Endometrial microvascular endothelial cells (primary cell): Measurements from ENCODE around the gene NTNG1. TPM values are rescaled to one million over a fixed set of nuclear protein-coding genes. Genes with fewer than 3 reads are reported as not detected.
"Not testable (repeated sequence)": the region's sequence is repeated elsewhere in the genome, so short reads cannot be mapped to it uniquely, and the experiment has no call there.

Experiments
- in situ Hi-C: cut with HindIII; loops from 2 replicates; pipeline ENCODE4 v1.10.0; 2017; ENCODE audit warnings: low sequenced_read_pairs, low pct_unique_long_range_greater_than_20kb; ENCODE audit errors: inconsistent ontology term
- total RNA-seq: library from RNA; depleted of rRNA; stranded (reverse); fragments of >200 nt; gene quantifications from one replicate; pipeline ENCODE4 v1.2.3, GENCODE V29; 2015; ENCODE audit errors: inconsistent ontology term

NTNG1 gene
- total RNA-seq, 1 donor from 2014 or later, result not detected

DNA sequence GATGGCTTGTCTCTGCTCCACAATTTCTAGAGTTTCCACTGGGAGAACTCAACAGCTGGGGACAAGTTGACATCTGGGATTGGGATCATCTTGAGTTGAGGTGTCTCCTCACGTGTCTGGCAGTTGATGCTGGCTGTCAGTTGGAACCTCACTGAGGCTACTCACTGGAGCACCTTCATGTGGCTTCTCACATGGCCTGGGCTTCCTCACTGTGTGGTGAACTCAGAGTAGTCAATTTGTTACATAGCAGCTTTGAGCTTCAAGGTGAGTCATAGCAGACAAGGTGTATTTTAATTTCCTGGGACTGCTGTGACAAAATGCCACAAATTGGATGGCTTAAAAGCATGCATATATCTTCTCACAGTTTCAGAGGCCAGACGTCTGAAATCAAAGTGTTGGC is 44.0 kb downstream of the NTNG1 start:
- in situ Hi-C loops, result no loop called here

GRCh38 chr1:107187399-107187798 is 46.6 kb downstream of the NTNG1 start:
- in situ Hi-C loops, result no loop called here

DNA sequence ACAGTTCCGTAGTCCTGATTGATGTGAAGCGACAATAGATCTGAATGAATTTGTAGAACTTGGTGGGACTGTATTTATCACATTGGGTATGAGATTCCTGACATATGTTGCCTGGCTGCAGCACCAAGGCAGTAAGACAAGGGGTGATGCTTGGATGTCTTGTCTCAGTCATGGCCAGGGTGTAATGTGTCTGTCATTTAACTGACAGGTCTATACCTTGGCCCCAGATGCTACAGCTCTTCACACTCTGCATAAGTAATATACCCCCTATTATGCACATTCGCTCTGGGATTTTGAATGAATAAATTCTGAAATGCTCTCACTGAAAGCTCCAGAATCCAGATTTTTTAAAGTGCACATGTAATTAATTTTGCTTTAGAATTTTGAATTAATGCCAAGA is 47.3 kb downstream of the NTNG1 start:
- in situ Hi-C loops, result no loop called here

GRCh38 chr1:107194380-107194779 is 53.5 kb downstream of the NTNG1 start:
- in situ Hi-C loops, result no loop called here

DNA sequence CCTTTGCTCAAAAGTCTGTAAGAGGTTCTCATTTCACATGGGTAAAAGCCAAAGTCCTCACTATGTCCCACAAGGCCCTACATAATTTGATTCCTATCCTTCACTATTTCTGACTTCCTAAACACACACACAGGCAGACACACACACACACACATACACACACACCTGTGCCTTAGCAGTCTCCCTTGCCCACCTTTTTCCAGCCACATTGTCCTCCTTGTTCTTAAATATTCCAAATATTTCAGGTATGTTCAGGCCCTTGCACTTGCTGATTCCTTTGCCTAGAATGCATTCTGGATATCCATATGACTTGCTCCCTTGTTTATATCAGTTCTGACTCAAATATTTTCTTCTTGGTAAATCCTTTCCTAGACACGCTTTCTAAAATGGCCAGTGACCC is 54.6 kb downstream of the NTNG1 start:
- in situ Hi-C loops, result no loop called here

- in situ Hi-C loops, result no loop called here
Measured at GRCh38 chr1:107196973-107197562, 56.2 kb downstream of the NTNG1 start.

DNA sequence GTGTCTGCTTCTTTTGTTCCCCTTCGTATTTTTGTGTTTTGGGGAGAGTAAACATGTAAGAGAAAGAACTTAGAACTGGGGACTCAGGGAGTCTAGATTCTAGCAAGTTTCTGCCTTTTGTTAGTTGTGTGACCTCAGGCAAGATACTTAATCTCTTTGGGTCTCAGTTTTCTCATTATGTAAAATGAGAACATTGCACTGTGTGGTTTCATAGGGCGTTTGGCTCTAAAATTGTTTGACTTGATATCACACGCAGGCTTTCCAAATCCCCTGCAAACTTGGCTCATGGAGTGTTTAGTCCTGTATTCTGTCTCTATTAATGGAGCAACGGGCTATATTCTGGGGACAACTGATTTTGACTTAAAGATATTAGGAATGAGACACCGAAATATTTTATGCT is 57.7 kb downstream of the NTNG1 start:
- in situ Hi-C loops, result no loop called here

DNA sequence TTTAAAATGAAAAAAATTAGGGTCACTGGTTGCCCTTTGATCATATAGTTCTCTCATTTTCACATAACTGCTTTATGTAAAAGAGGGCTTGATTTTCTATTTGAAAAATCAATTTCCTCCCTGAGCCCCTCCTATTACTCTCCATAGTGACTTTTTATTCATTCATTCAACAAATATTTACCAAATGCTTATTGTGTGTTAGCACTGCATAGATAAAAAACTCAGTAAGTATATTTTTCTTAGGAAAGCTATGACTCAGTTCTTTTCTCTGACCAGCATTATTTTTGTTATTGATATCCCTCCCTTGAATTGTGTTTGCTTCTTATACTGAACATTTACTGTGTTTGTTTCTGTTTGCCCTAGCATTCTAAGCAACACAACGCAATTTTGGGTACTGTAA is 59.8 kb downstream of the NTNG1 start:
- in situ Hi-C loops, result no loop called here

- in situ Hi-C loops, result no loop called here
Measured at GRCh38 chr1:107202007-107202406, 61.2 kb downstream of the NTNG1 start.

DNA sequence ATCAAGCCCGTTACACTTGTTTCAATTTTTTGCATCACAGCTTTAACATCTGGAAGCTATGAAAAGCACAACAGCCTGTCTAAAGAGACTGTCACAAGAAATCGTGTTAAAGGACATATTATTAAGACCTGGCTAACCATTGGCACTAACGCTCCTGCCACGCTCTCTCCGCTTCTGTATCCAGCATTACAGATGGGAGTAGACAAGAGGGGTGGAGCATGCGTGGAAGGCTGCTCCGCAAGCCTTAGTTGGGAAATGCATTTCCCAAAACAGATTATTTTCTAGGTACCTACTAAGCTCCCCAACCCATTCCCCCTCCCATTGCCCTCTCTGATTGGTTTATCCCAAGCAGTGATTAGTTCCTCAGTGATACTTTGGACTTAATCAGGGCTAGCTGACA is 72.4 kb downstream of the NTNG1 start:
- in situ Hi-C loops, result no loop called here

- in situ Hi-C loops, result no loop called here
Measured at GRCh38 chr1:107220036-107220435, 79.2 kb downstream of the NTNG1 start.

- in situ Hi-C loops, result no loop called here
Measured at GRCh38 chr1:107225706-107226105, 84.9 kb downstream of the NTNG1 start.

DNA sequence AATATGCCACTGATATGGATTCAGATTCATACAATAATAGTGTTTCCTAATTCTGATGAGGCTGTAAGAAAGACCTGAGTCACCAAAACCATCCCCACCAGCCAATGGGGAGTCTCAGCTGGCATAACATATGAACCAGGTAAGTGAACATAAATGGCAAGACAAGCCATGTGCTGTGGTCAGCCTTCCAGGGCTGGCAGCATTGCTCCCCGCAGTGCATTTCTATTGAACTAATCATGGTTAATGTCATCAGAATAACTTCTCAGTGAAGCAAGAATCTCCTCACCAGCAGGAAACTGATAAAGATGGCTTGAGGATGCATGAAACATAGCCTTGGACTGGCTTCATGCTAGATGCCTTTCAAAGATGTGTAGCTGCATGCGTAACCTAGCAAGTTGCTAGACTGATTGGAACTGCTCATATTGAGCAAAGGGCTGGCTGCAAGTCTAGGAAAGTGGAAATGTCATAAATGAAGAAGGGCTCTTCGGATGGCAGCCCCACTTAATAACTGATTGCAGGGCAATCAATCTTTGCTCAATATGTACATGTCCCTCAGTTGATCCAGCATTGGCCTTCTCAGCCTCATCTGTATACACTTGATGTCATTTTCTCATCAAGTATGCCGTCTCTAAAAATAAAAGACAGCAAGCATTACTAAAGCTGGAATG is 88.0 kb downstream of the NTNG1 start:
- in situ Hi-C loops, result no loop called here

DNA sequence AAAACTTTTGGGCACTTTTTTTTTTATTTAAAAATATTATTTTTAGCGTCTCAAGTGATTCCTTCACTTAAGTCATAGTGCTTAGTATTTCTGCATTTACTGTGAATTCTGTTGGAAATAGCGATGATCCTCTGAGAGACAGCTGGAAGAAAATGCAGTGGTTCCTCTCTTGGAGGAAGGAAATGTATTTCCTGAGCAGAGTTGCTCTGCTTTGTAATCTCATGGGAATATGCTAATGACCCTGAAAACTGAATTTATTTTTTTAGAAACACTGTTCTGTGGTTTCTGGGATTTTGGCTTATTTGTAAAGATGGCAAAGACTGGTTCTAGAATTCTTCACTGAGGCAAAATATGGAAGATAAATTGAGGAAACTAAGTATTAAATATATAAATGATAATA is 88.9 kb downstream of the NTNG1 start:
- in situ Hi-C loops, result no loop called here

GRCh38 chr1:107230121-107230520 is 89.3 kb downstream of the NTNG1 start:
- in situ Hi-C loops, result no loop called here

- in situ Hi-C loops, result no loop called here
Measured at GRCh38 chr1:107231291-107231690, 90.5 kb downstream of the NTNG1 start.

GRCh38 chr1:107232426-107232825 is 91.6 kb downstream of the NTNG1 start:
- in situ Hi-C loops, result no loop called here

DNA sequence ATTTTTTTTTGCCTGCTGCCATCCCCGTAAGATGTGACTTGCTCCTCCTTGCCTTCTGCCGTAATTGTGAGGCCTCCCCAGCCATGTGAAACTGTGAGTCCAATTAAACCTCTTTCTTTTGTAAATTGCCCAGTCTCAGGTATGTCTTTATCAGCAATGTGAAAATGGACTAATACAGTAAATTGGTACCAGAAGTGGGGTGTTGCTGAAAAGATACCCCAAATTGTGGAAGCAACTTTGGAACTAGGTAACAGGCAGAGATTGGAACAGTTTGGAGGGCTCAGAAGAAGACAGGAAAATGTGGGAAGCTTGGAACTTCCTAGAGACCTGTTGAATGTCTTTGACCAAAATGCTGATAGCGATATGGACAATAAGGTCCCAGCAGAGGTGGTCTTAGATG is 95.9 kb downstream of the NTNG1 start:
- in situ Hi-C loops, result not testable (repeated sequence)

- in situ Hi-C loops, result no loop called here
Measured at GRCh38 chr1:107243461-107243860, 102.6 kb downstream of the NTNG1 start.

DNA sequence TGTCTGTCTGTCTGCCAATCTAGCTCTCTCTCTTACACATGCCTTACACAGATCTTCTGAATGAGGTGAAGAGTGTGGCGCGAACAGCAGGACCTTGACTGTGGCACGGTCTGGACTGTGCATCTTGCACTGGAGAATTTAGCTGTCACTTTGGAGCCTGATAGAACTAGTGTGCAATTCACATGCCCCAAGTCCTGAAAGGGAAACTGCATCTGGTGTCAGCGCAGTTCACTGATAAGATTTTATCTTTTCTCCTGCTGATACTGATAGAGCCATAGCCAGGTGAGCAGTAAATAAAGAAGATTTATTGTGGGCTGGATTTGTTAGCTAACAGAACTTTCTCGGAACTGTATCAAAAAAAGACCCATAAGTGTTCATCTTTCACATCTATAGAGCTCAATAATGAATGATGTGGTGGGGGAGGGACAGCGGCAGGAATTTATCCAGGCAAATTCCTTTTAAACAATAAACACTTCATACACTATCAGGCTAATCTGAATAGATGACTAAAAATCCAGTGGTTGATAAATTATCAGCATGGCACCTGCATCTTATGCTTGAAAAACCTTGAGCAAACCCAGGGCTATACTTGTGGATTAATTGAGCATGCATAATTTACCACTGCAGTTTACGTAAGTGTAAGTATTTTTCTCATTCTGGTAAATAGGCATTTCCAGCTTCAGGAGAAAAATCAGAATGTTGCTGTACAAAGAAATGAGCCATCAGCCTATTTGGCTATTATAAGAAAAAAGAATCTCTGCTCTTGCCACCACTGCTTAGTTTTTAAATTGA is 104.1 kb downstream of the NTNG1 start:
- in situ Hi-C loops, result no loop called here
